RKO (cell line): Measurements from ENCODE around the gene AJUBA.
A peak's percentile ranks its signal among the peaks of the same experiment; 100 is the strongest.
"Not testable (repeated sequence)": the region's sequence is repeated elsewhere in the genome, so short reads cannot be mapped to it uniquely, and the experiment has no call there.

Experiments
- DNase-seq: peaks from one replicate; pipeline ENCODE4 v3.0.0-alpha.2; 2016; ENCODE audit warnings: low spot score

AJUBA gene

DNA sequence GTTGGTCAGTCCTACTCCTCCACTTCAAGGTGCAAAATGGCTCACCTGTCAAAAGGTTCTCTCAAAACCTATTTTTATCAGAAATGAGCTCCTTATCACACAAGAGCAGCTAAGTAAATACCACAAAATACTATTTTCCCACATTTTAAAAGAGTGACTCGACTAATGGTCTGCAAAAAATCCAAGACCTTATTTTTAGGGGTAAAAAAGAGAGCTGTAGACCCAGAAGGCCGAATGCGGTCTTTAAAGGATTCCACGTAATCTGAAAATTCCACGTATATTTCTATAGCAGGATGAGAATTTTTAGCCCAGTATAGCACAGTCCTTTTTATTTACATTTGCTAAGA is 23.8 kb upstream of the AJUBA start:
- no peak for DNase-seq

DNA sequence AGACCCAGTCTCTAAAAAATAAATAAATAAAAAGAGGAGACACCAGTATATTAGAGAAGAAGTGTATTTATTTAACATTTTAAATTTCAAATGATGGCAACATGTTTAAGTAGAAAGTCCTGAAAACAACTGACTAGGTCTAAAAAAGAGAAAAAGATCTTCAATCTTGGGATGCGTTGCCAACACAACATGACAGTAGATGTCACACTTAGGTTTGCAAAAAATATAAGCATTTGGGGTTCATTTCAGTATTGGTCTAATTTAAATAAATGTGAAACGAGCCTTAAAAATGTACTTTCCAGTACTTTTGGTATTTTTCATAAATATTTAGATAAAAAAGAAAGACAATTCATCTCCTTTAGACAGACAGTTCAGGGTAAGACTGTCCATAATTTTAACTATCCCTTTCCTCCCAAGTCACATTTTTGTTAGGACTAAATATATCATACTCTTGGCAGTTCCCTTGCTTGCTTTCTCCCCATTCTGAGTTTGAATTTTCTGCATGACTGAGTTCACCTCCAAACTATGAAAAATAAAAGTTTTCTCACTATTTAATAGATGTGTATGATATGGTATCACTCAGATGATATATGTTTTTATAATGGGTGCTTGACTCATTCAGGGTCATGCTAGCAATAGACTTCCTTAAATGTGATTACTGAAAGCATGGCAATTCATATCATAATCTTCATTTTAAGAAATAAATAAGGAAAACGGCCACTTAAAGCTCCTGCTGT is 23.3 kb upstream of the AJUBA start:
- peak; percentile 56 for DNase-seq

DNA sequence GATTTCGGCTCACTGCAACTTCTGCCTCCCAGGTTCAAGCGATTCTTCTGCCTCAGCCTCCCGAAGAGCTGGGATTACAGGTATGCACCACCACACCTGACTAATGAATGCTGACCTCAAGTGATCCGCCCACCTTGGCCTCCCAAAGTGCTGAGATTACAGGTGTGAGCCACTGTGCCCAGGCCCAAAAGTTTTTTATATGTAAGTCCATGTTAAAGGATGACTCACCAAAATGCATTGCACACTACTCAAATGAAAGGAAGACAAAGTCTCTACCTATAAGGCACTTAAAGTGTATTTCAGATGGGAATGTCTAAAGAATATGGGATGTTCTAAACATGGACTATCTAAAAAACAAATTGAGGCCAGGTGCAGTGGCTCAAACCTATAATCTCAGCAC is 21.9 kb upstream of the AJUBA start:
- DNase-seq = not testable (repeated sequence)

DNA sequence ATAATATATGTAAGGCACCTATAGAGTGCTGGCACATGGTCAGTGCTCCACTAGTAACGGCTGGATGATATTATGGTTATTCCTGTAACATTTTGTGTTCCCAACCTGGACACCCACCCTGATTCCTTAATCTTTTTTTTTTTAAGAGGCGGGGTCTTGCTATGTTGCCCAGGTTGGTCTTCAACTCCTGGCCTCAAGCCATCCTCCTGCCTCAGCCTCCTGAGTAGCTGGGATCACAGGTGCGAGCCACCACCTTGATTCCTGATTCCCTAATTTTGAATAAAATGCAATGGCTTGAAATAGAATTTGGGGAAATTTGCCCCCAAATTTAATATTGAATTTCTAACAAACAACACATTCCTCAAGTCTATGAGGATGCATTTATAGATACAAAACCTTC is 20.2 kb upstream of the AJUBA start:
- no peak for DNase-seq

DNA sequence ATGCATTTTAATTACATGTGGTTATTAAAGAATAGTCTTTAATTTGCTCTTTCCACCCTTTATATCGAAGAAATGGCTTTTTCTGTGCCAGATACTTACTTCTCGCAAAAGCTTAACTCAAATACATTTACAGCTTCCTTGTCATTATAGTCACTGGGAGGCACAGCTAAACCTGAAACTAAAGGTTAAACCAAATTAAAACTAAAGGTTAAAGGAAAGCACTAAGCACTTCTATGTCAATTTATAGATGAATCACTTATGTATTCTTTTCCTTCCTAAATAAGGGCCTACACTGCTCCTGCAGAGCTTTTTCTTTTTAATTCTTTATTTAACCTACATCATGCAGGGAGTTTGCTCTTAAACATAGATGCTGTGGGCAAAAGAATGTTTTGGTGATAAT is 18.5 kb upstream of the AJUBA start:
- no peak for DNase-seq

DNA sequence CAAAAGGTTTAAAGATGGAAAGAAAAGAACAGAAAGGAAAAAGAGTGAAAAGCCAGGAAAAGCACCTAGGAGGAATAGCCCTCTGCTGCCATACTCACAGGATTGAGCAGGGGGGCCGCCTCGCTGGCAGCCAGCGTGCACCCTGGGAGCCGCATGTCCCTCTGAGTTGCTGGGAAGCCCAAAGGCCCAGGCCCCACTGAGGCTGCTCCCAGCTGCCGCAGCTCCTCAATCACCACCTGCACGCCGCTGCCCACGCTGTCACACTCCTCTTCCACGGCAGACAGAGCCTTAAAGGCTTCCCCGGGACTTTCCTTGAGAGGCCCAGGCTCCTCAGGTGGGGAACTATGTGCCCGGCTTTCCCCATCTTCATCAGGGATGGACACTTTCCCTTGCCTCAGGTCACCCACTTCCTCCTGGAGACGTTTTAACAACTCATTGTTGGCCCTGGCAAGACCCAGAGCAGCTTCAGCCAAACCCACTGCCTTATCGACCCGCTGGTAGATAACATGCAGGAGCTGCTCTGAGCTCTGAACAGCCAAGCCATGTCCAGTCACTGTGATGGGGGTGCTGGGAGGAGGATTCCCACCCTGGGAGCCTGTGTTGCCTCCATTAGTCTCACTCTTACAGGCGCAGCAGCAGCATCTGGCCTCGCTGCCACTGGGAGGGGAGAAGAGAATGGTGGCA is 16.1 kb upstream of the AJUBA start:
- DNase-seq = no peak

DNA sequence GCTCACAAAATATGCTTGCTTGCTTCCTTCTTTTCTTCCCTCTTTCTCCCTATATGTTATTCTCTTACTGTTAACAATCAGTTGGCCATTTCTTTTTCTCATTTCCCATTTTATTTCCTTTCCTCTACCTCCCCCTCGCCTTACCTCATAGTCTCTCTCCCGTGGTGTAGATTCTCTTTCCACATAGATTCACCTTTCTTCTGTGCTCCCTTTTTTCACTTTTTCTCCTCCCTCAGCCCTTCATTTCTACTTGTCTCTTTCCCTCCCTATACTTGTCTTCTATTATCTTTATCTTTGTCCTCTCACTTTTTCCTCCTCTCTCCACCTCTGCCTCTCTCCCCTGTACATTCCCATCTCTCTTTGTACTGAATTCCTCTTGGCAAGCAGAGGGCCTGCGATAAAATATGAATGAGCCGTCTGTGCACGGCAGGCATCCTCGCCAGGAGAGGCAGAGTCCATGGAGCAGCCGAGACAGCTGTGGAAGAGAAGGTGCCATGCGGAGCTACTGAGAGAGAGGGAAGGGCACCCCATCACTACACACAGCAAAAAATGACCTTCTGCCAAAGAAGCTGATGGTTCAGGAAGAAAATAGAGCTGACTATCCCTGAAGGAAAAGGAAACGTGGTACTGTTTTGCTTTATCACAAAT is 15.4 kb upstream of the AJUBA start:
- no peak for DNase-seq

DNA sequence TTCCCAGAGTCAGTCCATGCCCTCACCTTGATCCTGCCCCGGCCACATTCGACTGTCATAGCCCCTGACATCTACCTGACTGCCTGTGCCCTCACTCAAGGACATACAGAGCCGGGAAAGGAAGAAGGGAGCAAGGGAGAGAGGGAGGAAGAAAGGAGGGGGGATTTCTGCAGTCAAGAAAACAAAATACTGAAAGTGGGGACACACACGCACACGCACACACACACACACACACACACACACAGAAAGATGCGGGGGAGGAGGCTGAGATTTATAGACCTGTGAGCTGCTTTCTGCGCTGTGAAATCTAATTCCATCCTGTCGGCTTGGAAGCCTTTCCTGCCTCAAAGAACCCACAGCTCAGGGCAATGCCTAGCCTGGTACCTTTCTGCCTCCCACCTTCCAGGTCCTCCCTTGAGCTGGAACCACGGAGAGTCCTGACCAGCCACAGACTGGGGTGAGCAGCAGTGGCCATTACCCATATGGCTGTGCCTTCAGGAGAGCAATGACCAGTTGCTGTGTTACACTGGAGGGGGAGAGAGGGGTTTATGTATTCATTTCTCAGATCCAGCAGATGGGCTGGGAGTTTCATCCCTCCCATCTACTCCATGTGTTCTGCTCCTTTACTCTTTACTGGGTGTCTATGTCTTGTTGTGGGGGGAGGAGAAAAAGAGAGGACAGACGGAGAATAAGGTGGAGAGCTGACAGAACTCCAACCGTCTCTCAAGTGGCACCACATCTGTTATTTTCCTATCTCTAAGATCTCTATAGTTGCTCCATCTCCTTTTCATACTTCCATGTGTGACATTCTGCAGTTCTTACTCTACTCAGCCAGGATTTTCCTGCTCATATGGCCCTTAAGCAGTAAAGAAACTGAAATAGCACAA is 14.7 kb upstream of the AJUBA start:
- no peak for DNase-seq

DNA sequence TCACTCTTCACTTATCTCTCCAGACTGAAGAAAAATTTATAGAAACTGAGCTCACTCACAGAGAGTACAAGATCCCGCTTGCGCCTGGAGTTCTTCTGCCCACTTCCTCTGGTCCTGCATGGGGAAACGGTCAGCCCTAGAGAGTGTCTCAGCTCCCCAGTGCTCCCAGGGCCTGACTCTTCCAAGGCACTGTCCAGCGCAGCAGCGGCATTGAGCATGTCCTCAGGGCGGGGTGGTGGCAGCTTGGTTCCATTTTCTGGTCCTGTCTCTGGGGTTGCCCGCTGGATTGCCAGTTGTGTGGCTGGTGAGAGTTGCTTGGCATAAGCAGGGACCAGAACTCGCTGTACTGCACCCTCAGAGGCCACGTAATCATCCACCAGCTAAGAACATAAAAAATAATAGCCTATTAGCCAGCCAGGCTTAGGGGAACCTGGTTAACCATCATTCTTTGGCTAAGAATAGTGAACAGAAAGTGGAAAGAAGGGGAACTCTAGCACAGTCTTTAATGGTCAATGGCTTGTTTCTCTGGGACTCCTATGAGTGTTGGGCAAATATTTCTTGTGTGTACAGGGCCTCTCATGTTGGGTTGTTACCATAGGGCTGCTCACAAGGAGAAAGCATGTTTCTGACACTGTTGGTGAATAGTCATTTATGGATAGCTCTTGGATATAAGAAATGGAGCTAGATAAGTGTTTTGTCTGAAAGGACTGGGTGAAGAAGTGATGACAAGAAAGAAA is 13.7 kb upstream of the AJUBA start:
- DNase-seq = no peak

DNA sequence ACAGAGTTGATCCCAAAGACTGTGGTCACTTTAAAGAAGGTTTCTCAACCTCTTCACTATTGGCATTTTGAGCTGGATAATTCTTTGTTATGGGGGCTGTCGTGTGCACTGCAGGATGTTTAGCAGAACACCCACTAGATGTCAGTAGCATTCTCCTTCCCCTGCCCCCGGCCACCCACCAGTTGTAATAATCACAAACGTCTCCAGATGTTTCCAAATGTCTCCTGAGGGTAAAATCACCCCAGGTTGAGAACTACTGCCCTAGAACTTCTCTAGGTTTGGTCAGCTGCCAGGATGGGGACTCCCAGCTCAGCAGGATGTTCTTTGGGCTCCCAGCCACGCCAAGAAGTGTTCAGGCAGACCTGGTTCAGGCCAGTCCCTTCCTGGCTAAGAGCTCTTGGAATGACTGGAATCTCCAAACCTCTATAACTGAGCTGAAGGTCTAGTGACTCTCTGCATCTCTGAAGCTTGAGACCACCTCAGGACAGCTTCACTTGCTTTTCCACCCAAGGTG is 12.5 kb upstream of the AJUBA start:
- DNase-seq = peak; percentile 44

DNA sequence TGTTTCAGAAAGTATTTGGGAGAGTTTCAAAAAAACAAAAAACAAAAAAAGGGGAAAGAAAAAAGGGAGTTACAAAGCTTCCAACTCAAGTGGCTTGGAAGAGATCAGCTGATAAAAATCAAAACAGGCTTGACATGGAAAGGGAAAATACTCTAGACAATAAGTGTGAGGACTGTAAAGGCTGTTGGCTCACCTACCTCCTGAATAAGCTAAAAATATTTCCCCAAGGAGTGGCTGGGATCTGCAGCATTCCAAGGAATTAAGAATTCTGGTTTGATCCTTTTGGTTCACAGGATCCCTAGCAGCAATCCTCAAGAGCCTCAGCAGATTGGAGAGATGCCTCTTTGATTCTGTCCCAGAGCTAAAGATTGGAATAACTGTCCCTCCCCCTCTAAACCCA is 11.2 kb upstream of the AJUBA start:
- no peak for DNase-seq

DNA sequence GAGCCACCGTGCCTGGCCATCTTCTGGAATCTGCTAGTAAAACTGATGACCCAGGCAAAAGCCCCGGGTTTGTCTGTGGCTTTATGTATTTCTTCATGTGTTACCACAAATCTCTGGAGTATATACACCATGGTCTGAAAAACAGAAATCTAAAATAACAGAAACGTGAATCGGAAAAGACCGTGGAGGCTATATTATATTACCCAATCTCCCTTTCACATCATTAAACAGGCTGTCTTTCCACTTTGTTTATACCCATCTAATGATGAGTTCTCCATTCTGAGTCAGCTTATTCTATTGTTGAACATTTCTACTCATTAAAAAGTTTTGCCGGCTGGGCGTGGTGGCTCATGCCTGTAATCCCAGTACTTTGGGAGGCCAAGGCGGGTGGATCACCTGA is 9.5 kb upstream of the AJUBA start:
- no peak for DNase-seq

DNA sequence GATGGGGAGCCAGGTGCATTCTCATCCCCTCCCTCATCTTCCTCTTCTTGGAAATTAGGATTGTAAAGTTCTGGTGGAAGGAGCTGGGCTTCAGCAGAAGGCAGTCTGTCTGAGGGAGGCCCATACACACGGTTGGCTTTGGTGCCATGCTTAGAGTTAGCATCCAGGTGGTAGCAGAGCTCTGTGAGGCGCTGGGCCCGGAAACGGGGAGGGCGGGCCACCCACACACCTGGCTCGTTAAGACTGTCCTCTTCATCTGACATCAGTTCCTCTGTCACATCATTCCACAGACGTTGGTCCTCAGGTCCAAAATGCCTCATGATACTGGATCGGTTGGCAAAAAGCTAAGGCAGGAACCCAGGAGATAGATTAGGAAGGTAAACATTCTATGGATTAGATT is 4.9 kb upstream of the AJUBA start:
- no peak for DNase-seq

DNA sequence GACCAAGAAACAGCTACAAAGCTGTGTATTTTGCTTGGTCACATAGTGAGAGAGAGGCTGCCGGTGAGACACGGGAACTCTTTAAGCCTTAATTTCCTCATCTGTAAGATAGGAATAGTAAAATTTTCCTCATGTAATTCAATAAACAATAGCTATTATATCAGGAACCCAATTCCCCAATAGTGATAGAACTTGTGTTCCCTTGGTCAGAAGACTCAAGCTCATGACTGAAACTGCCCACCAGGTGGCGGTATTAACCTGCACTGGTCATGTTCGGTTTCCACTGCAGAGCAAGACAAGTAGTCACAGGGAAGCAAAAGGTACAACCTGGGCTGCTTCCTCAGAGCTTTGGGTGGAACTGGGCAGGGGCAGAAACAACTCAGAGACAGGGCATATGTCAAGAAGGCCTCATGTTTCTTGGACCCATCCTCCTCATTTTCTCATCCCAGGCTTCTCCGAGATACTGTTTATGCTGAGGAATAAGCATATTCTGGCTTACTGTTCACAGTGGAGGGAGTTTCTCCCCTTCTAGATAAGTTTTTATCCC is 4.2 kb upstream of the AJUBA start:
- DNase-seq = peak; percentile 85

DNA sequence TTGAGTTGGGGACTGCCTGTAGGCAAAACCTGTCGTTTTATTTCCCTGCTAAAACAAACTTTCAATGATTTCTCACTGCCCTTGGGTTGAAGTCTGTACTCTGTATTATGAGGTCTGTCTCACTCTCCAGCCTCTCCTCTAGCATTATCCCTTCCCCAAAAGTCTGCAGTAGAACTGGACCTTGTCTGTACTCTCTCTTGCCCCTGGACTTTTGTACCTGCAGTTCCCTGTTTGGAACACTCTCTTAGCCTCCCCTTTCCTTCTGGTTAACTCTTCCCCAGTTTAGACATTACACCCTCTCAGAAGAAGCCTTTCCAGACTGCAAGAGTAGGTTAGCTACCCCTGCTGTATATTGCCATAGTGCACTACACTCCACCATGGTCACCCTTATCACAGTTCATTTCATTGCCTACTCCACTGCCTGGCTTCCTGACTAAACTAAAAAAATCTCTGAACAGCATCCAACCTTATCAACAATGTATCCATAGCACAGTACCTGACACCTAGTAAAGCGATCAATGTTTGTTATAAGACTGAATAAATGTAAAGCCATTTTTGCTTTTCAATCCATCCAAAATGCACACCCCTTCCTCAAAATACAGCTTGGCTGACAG is 3.6 kb upstream of the AJUBA start:
- DNase-seq = no peak

DNA sequence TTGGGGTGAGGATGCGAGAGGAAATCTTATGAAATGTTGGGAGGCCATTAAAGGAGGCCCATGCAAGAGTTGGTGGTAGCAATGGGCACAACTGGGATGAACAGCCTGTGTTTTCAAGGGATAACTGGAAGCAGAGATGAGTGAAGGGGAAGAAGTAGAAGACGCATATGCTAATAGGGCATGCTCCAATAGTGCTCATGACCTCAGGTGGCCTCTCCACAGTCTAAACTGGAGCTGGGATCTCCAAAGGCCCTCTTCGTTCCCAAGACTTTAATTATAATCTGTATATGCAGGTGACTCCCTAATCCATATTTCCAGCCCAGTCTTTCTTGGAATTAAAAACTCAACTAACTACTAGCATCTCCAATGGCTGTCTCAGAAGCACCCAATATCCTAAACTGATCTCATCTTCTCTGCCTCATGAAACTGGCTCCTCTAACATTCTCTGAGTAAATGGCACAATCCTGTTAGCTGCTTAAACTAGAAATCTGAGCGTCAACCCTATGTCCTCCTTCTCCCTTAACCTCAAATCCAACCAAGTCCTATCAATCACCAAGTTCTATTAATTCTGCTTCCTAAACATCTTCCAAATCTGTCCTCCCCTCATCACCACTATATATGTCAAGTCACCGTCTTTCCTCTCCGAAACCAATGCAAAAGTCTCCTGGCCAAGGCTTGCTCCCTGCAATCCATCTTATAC is 2.8 kb upstream of the AJUBA start:
- DNase-seq = no peak

DNA sequence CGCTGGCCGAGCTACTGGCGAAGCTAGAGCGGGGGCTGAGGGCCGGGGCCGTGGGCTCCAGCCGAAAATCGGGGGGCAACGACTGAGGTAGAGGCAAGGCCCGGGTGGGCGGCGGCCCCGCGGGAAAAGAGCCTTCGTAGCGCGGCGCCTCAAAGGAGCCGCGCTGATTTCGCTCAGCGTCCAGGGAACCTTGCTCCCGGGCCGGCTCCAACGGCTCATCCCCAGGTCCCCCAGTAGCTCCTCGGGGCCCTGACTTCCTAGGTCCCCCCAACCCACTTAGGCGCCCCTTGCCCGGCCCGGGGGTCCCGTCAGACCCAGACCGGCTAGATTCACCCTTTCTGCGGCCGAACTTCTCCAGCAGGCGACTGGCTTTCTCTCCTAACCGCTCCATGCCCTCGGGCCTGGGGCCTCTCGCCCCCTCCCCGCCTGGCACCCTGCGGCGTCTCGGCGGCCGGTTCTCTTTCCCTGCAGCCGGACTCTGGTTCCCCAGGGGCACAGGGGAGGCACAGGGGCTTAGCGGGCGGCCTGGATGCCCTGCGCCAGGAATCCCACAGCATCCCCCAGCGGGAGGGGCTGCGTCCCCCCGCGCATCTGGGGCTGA is 375 bp downstream of the AJUBA start:
- no peak for DNase-seq

DNA sequence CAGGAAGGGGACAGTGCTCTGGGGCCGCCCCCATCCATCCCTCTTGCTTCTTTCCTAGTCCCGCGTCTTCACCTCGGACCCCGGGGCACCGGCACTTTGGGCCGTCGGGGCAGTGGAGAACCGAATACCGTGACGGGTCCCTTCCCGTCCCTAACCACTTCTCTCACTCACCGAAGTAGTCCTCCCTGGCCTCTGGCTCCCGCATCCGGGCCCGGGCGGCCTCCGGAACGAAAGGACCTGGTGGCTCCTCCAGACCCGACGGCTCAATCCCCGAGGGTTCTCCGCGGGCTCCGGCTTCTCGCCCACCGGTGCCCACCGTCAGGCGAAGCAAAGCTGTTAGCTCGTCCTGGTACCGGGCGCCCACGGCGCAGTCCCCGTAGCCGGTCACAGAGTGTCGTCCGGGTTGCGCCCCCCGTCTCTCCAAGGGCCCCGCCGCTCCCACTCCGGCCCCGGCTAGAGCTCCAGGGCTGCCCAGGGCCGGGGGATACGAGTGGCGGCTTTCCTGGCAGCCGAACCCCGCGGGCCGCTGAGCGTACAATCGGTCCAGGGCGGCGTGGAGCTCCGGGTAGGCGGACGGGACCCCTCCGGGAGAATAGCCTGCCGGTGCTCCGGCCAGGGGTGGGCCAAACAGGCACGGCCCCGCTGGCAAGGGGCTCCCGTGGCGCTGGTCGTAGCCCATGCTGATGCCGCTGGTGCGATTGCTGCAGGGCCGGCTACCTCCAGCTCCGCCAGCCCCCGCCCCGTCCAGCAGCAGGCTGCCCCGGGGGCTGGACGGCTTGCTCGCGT is 1.1 kb downstream of the AJUBA start:
- peak; percentile 39 for DNase-seq

DNA sequence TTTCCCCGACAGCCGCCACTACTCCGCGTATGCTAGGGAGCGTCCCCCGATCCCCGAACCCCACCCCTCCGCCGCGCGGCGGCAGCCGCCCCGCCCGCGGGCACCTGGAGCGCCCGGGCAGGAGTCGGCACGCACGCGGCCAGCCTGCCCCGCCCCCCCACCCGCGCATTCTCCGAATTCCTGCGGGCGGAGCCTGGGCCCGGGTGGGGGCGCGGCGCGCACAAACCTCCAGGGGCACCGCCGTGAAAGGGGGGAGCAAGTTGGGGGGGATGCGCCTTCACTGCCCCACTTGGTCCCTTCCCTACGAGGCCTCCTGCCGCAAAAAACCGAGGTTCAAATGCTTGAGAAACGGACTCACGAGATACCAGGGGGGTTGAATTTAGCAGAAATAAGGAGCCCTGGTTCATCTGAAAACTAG is 1.7 kb downstream of the AJUBA start:
- DNase-seq = peak; percentile 41
